ENCODE measurements around the gene TOPAZ1. TPM values are rescaled to one million over a fixed set of nuclear protein-coding genes. Genes with fewer than 3 reads are reported as not detected.

The TOPAZ1 gene
- total and polyA plus RNA-seq, 9 of the 15 experiments (the other 6 are each of a cell fraction or from before 2014, with no cell fraction given), result 0.01 TPM; not detected in 8

GRCh38 chr3:44277925-44278324, 36.2 kb downstream of the TOPAZ1 start:
- DNase-seq (ENCODE audit: extremely low read depth in 1 of 4, low spot score in 3 of 4) (no peak), FAIRE-seq (no peak), ATAC-seq (no peak)
- BruUV-seq (replicated peaks), result no TSS peak
- Histone ChIP-seq H3K4me2 (ENCODE audit: insufficient read depth, low read length) (no peak overlapping the region), H2AFZ (ENCODE audit: low read depth, low read length) (no peak overlapping the region), H3K36me3 (ENCODE audit: control insufficient read depth, insufficient read depth, low read length) (no peaks in the 10 kb centered on the region), H3K9me1 (ENCODE audit: control insufficient read depth, insufficient read depth, low read length) (no peaks in the 10 kb centered on the region), H3K9ac (ENCODE audit: insufficient read depth in 1 of 2, low read depth in 2 of 2, low read length in 2 of 2) (no peak overlapping the region), H3K4me1 (replicated peaks in 1 of 2; ENCODE audit: control insufficient read depth in 2 of 2, insufficient read depth in 2 of 2, low read length in 2 of 2) (no peaks in the 10 kb centered on the region), H3K27me3 (ENCODE audit: control insufficient read depth in 2 of 2, insufficient read depth in 2 of 2, low read length in 2 of 2) (no peaks in the 10 kb centered on the region), H3K9me3 (replicated peaks; ENCODE audit: control insufficient read depth, insufficient read depth, low read depth, low read length) (no peaks in the 10 kb centered on the region), H3K4me3 (no peak overlapping the region), H3K27ac (ENCODE audit: extremely low read depth, low read depth, low read length) (no peak overlapping the region), H4K20me1 (replicated peaks; ENCODE audit: control insufficient read depth, insufficient read depth, low read length) (no peaks in the 10 kb centered on the region), H3K79me2 (ENCODE audit: control insufficient read depth, insufficient read depth, low read length) (no peaks in the 10 kb centered on the region)
- ChIA-PET POLR2A (no interaction called here), CTCF (ENCODE audit: low intra/inter-chr PET ratio) (interaction anchor here (0.6 kb wide), 1 partner anchor 35 kb away, joined by 3 read pairs; no protein-coding TSS in a partner anchor)
- in situ Hi-C loops (cut with MboI) (no loop called here), intact Hi-C loops (cut with micrococcal nuclease) (no loop called here)
- no peak for TF ChIP-seq NRF1 (conservative IDR thresholded peaks at IDR 0.05 in 1 of 2, IDR thresholded peaks at IDR 0.05 in 1 of 2)
- TF ChIP-seq ZNF316 (IDR thresholded peaks at IDR 0.05), result peak; percentile 82
- TF ChIP-seq C11orf30 (IDR thresholded peaks at IDR 0.05; ENCODE audit: low read depth), result peak; percentile 57; the same call in 1 of the 2 replicates
- TF ChIP-seq ZNF57 (CRISPR knock-in tag; IDR thresholded peaks at IDR 0.05), result no peak
- WGBS (ENCODE audit: insufficient coverage, low coverage, missing lambda C conversion rate), result 10% methylated on average over 1 of the region's 1 CpG

- H3K4me3 ChIP-seq, result no peak overlapping the region
Measured at GRCh38 chr3:44280077-44280476, 38.4 kb downstream of the TOPAZ1 start.

More at GRCh38 chr3:44280077-44280476, 38.4 kb downstream of the TOPAZ1 start:
- no peak overlapping the region for H3K4me2 ChIP-seq (ENCODE audit: insufficient read depth, low read length)
- no peak overlapping the region for H3K9ac ChIP-seq (ENCODE audit: insufficient read depth in 1 of 2, low read depth in 2 of 2, low read length in 2 of 2)
- H3K4me1 ChIP-seq (replicated peaks in 1 of 2; ENCODE audit: control insufficient read depth in 2 of 2, insufficient read depth in 2 of 2, low read length in 2 of 2), result no peaks in the 10 kb centered on the region
- DNase-seq (ENCODE audit: extremely low read depth in 1 of 4, low spot score in 3 of 4), result no peak
- no peaks in the 10 kb centered on the region for H3K9me1 ChIP-seq (ENCODE audit: control insufficient read depth, insufficient read depth, low read length)
- ChIA-PET CTCF (ENCODE audit: low intra/inter-chr PET ratio) (no interaction called here), POLR2A (interaction anchor here (1.7 kb wide), 1 partner anchor 12 kb away, joined by 5 read pairs; no protein-coding TSS in a partner anchor)
- no peaks in the 10 kb centered on the region for H3K79me2 ChIP-seq (ENCODE audit: control insufficient read depth, insufficient read depth, low read length)
- H3K27ac ChIP-seq (ENCODE audit: extremely low read depth, low read depth, low read length), result no peak overlapping the region
- no peaks in the 10 kb centered on the region for H3K36me3 ChIP-seq (ENCODE audit: control insufficient read depth, insufficient read depth, low read length)
- no peak overlapping the region; the same call in 1 of the 2 replicates for H2AFZ ChIP-seq (ENCODE audit: low read depth, low read length)
- intact Hi-C loops (cut with micrococcal nuclease), result no loop called here
- WGBS (ENCODE audit: insufficient coverage, low coverage, missing lambda C conversion rate), result 18% methylated on average over 3 of the region's 3 CpGs
- BruUV-seq (replicated peaks), result no TSS peak
- no peaks in the 10 kb centered on the region for H3K27me3 ChIP-seq (ENCODE audit: control insufficient read depth in 2 of 2, insufficient read depth in 2 of 2, low read length in 2 of 2)
- TF ChIP-seq ZNF512 (tag; IDR thresholded peaks at IDR 0.05) (peak; percentile 63), USF2 (CRISPR knock-in tag; IDR thresholded peaks at IDR 0.05) (0 out of 2 replicates have a peak, but pooled peaks have one; percentile 28)
- TF ChIP-seq, protein P1, sequence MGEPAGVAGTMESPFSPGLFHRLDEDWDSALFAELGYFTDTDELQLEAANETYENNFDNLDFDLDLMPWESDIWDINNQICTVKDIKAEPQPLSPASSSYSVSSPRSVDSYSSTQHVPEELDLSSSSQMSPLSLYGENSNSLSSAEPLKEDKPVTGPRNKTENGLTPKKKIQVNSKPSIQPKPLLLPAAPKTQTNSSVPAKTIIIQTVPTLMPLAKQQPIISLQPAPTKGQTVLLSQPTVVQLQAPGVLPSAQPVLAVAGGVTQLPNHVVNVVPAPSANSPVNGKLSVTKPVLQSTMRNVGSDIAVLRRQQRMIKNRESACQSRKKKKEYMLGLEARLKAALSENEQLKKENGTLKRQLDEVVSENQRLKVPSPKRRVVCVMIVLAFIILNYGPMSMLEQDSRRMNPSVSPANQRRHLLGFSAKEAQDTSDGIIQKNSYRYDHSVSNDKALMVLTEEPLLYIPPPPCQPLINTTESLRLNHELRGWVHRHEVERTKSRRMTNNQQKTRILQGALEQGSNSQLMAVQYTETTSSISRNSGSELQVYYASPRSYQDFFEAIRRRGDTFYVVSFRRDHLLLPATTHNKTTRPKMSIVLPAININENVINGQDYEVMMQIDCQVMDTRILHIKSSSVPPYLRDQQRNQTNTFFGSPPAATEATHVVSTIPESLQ (CRISPR knock-in tag; IDR thresholded peaks at IDR 0.05), result no peak
- no peaks in the 10 kb centered on the region for H4K20me1 ChIP-seq (replicated peaks; ENCODE audit: control insufficient read depth, insufficient read depth, low read length)
- in situ Hi-C loops (cut with MboI), result no loop called here
- ATAC-seq, result no peak
- FAIRE-seq, result no peak
- no peaks in the 10 kb centered on the region for H3K9me3 ChIP-seq (replicated peaks; ENCODE audit: control insufficient read depth, insufficient read depth, low read depth, low read length)

Measured in K562 (cell line).